ES-I3 (cell line): Measurements from ENCODE around the gene EFNB3.

Experiments used
- H3K36me3 ChIP-seq: 2 replicates; pipeline ENCODE4 v1.6.1; 2013; ENCODE audit warnings: mild to moderate bottlenecking, low read length, control low read depth, moderate library complexity; ENCODE audit not compliant: insufficient read depth
- H3K4me1 ChIP-seq: 2 replicates; pipeline ENCODE4 v1.6.1; 2013; ENCODE audit warnings: mild to moderate bottlenecking, control low read depth, low read length; ENCODE audit not compliant: insufficient read depth
- H3K9ac ChIP-seq: 2 replicates; pipeline ENCODE4 v1.6.1; 2013; ENCODE audit warnings: low read depth, mild to moderate bottlenecking, low read length, moderate library complexity
- H3K9me3 ChIP-seq: 2 replicates; pipeline ENCODE4 v1.6.1; 2013; ENCODE audit warnings: mild to moderate bottlenecking, low read length, moderate library complexity; ENCODE audit not compliant: control insufficient read depth, insufficient read depth

Gene EFNB3

DNA sequence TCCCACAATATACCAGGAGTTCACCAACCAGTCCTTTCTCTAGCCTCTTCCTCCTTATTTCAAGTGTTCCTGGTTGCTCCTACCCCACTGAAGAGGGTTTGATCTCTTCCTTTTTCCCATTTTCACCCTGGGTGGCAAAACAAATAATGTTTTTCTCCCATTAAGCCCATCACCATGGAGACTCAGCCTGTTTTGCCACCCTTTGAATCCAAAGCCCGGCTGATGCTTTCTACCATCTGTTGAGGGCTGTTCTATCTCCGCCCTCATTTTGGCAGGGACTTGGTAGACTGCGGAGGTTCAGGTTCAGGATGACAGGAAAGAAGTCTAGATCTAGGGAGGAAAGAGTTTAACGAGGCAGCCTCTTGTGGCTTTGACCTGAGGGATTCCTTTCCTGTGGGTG lies 15.1 kb downstream of the EFNB3 start:
- peaks cover 16% of the 10 kb centered on the region for H3K4me1 ChIP-seq
- no peaks in the 10 kb centered on the region for H3K9me3 ChIP-seq
- H3K9ac ChIP-seq, result no peak overlapping the region
- no peaks in the 10 kb centered on the region for H3K36me3 ChIP-seq

- Histone ChIP-seq H3K9me3 (no peaks in the 10 kb centered on the region), H3K4me1 (peaks cover 8% of the 10 kb centered on the region), H3K36me3 (no peaks in the 10 kb centered on the region), H3K9ac (no peak overlapping the region)
Observed at GRCh38 chr17:7721612-7722011, 16.6 kb downstream of the EFNB3 start.

DNA sequence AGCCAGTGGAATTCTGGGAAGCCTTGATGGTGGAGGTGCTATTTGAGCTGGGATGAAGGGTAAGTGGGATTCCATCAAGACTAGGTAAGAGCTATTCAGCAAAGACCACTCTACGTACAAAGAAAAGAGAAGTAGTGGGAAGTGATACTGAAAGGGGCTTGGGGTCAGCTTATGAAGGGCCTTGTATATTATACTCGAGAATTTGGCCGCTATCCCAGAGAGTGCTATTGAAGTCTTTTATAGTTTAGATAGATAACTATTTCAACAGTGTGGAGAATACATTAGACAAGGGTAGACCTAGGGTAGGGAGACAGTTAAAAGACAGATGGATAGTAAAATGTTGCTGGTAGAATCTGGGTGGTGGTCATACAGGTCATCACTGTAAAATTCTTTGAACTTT lies 22.9 kb downstream of the EFNB3 start:
- H3K36me3 ChIP-seq, result no peaks in the 10 kb centered on the region
- no peaks in the 10 kb centered on the region for H3K9me3 ChIP-seq
- no peaks in the 10 kb centered on the region for H3K4me1 ChIP-seq
- H3K9ac ChIP-seq, result no peak overlapping the region

GRCh38 chr17:7729816-7730215 lies 24.8 kb downstream of the EFNB3 start:
- no peak overlapping the region for H3K9ac ChIP-seq
- no peaks in the 10 kb centered on the region for H3K36me3 ChIP-seq
- no peaks in the 10 kb centered on the region for H3K9me3 ChIP-seq
- H3K4me1 ChIP-seq, result no peaks in the 10 kb centered on the region

DNA sequence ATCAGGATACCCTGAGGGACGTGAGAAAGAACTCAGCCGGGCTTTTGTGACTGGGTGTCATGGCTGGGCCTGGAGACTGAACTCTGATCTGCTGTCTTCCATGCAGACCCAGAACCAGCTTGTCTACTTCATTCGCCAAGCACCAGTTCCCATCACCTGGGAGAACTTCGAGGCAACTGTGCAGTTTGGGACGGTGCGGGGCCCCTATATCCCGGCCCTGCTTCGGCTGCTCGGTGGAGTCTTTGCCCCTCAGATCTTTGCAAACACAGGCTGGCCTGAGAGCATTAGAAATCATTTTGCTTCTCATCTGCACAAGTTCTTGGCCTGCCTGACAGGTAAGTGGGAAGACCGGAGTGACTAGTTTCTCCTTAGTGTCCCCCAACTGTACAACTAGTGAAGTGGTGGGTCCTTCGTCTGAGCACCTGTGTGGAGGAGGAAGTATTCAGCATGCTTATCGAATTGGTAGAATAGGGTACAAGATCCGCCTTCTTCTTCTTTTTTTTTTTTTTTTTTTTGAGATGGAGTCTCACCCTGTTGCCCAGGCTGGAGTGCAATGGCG lies 28.1 kb downstream of the EFNB3 start:
- Histone ChIP-seq H3K4me1 (no peaks in the 10 kb centered on the region), H3K9ac (no peak overlapping the region), H3K36me3 (no peaks in the 10 kb centered on the region), H3K9me3 (no peaks in the 10 kb centered on the region)

DNA sequence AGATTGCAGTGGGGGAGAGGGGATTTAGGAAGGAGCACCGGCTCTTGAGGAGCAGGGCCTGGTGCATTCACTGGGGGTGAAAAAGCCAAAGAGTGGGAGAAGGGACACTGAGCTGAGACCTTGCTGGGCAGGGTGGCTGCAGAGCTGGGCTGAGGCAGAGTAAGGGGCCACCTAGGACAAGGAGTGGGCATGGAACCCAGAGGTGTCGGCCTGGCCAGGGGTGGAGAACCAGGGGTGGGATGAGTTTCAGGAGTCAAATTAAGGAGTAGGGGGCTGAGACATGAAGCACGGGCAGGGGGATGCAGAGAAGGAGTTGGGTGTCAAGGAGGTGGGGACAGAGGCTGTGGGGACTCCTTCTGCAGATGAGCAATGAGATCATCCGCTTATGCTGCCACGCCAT lies 32.6 kb downstream of the EFNB3 start:
- Histone ChIP-seq H3K36me3 (no peaks in the 10 kb centered on the region), H3K9me3 (no peaks in the 10 kb centered on the region), H3K9ac (no peak overlapping the region), H3K4me1 (no peaks in the 10 kb centered on the region)

GRCh38 chr17:7739746-7740145 lies 34.7 kb downstream of the EFNB3 start:
- Histone ChIP-seq H3K36me3 (no peaks in the 10 kb centered on the region), H3K9me3 (no peaks in the 10 kb centered on the region), H3K9ac (no peak overlapping the region), H3K4me1 (no peaks in the 10 kb centered on the region)

DNA sequence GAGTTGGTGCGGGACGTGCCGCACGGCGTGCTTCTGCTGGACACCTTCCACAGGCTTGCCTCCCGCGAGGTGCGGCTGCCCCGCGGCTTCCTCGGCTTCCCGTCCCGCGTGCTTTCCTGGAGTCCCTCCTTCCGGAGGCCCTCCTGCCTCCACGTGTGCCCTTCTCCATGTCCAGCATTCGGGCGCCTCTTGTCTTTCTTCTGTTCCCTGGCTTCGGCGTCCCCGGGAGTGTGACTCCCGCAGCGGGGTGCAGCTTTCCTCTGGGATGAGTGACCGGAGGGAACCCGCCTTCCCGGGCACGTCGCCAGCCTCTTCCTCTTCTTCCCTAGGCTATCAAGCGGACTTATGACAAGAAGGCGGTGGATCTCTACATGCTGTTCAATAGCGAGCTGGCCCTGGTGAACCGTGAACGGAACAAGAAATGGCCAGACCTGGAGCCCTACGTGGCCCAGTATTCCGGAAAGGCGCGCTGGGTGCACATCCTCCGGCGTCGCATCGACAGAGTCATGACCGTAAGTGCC lies 35.5 kb downstream of the EFNB3 start:
- no peaks in the 10 kb centered on the region for H3K9me3 ChIP-seq
- no peak overlapping the region for H3K9ac ChIP-seq
- H3K4me1 ChIP-seq, result no peaks in the 10 kb centered on the region
- no peaks in the 10 kb centered on the region for H3K36me3 ChIP-seq

- H3K9me3 ChIP-seq, result no peaks in the 10 kb centered on the region
- no peaks in the 10 kb centered on the region for H3K4me1 ChIP-seq
- H3K9ac ChIP-seq, result no peak overlapping the region
- no peaks in the 10 kb centered on the region for H3K36me3 ChIP-seq
Observed at GRCh38 chr17:7742729-7743128, 37.7 kb downstream of the EFNB3 start.

DNA sequence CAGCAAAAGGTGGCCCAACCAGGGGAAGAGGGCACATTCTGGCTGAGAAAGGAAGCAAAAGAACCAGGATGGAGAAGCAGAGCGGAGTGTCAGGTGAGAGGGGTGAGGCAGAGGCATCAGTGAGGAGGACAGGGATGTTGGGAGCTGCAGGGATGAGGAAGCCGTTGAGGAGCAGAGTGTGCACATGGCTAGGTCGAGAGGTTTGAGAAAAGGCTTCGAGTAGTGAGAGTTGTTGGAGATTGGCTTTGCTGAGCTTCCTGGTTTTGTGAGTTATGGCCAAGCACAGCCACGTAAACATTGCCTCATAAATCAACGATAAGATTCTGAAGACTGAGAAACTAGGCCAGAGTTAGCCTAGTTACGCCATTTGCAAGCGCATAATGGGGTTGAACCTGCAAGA lies 39.4 kb downstream of the EFNB3 start:
- no peaks in the 10 kb centered on the region for H3K4me1 ChIP-seq
- no peaks in the 10 kb centered on the region for H3K9me3 ChIP-seq
- no peak overlapping the region for H3K9ac ChIP-seq
- no peaks in the 10 kb centered on the region for H3K36me3 ChIP-seq

DNA sequence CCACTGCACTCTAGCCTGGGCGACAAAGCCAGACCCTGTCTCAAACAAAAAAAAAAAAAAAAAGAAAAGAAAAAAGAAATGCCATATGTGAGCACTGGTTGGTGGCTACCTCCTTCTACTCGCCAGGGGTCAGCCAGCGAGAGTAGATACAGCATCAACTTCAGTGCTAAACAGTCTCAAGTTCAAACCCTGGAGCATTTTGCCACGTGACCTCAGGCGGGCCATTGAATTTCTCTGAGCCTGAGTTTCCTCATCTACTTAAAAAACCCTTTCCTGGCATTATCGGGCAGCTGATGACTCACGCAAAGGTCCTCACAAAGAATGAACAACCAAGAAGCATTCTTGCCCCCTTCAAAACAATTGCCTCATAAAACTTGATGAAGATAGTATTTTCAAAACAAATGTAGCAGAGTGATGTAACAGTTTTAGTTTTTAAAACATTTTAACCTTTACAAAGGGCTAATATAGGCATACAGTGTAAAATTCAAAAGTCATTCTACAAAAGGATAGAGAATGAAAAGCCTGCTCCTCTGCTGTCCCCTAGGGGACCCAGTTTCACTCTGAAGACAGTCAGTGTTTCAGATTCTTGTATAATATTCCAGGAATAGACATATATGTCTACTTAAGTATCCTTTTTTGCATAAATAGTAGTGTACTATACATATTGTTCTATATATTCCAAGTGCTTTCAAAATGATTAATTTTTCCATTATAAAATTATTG lies 40.9 kb downstream of the EFNB3 start:
- Histone ChIP-seq H3K36me3 (no peaks in the 10 kb centered on the region), H3K4me1 (no peaks in the 10 kb centered on the region), H3K9ac (no peak overlapping the region), H3K9me3 (no peaks in the 10 kb centered on the region)

DNA sequence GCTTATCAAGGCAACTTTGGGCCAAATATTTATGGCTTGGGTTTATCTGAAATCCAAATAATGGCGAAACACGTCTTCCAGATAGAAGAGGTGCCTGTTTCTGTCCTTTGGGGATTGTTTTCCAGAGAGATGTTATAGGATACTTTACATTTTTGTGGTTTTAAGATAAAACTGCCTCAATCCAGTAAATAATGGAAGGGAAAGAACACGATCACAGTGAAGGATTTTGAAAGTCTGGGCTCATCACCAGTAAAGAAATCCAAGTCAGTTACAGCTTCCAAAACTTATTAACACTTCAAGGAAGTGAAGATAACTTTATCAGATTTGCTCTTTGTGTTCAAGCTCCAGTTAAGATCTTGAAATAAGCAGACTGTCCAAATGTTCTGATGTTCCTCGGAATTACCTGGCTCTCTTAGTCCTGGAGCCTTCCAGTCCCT lies 42.7 kb downstream of the EFNB3 start:
- Histone ChIP-seq H3K9ac (no peak overlapping the region), H3K36me3 (no peaks in the 10 kb centered on the region), H3K4me1 (no peaks in the 10 kb centered on the region), H3K9me3 (no peaks in the 10 kb centered on the region)

- H3K9me3 ChIP-seq, result no peaks in the 10 kb centered on the region
Observed at GRCh38 chr17:7748076-7748775, 43.2 kb downstream of the EFNB3 start.

GRCh38 chr17:7750321-7750821 lies 45.4 kb downstream of the EFNB3 start:
- Histone ChIP-seq H3K4me1 (0 out of 2 replicates have a peak, but pooled peaks cover 4% of the 10 kb centered on the region), H3K9me3 (no peaks in the 10 kb centered on the region), H3K36me3 (no peaks in the 10 kb centered on the region), H3K9ac (no peak overlapping the region)

More at GRCh38 chr17:7748076-7748775, 43.2 kb downstream of the EFNB3 start:
- Histone ChIP-seq H3K9ac (no peak overlapping the region), H3K4me1 (no peaks in the 10 kb centered on the region), H3K36me3 (no peaks in the 10 kb centered on the region)
